Measurements from ENCODE around the gene HTRA1.

DNA sequence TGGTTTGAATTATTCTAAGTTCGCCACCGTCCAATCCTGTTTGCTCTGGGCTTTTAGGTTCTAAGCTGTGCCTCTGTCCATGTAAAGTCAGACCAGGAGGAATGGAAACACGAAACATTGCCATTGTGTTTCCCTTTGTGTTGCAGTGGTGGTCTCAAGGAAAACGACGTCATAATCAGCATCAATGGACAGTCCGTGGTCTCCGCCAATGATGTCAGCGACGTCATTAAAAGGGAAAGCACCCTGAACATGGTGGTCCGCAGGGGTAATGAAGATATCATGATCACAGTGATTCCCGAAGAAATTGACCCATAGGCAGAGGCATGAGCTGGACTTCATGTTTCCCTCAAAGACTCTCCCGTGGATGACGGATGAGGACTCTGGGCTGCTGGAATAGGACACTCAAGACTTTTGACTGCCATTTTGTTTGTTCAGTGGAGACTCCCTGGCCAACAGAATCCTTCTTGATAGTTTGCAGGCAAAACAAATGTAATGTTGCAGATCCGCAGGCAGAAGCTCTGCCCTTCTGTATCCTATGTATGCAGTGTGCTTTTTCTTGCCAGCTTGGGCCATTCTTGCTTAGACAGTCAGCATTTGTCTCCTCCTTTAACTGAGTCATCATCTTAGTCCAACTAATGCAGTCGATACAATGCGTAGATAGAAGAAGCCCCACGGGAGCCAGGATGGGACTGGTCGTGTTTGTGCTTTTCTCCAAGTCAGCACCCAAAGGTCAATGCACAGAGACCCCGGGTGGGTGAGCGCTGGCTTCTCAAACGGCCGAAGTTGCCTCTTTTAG, 52.9 kb downstream of the HTRA1 start:
- TF ChIP-seq CTCF (conservative IDR thresholded peaks at IDR 0.05 in 1 of 2, IDR thresholded peaks at IDR 0.05 in 1 of 2; ENCODE audit: extremely low read depth in 1 of 2, insufficient read depth in 1 of 2, low read depth in 1 of 2, low read length in 2 of 2) = no peak
- no peak for TF ChIP-seq EZH2 (IDR thresholded peaks at IDR 0.05; ENCODE audit: borderline replicate concordance, low read length)
